CD4-positive, alpha-beta T cell treated with Interleukin-6 at 100 ng/mL for 8 hours (primary cell): Measurements from ENCODE around the gene ACTR1A.
A peak's percentile ranks its signal among the peaks of the same experiment; 100 is the strongest.
"Not testable (repeated sequence)": the region's sequence is repeated elsewhere in the genome, so short reads cannot be mapped to it uniquely, and the experiment has no call there.

Experiments used
- DNase-seq: peaks from one replicate; pipeline ENCODE4 v3.0.0-alpha.2; 2020; ENCODE audit warnings: mixed read lengths, low spot score

Gene ACTR1A

GRCh38 chr10:102514487-102515311, 12.2 kb upstream of the ACTR1A start:
- no peak for DNase-seq

GRCh38 chr10:102511583-102512274, 9.2 kb upstream of the ACTR1A start:
- DNase-seq, result no peak

GRCh38 chr10:102509387-102509786, 6.9 kb upstream of the ACTR1A start:
- DNase-seq, result no peak

- DNase-seq, result no peak
Measured at GRCh38 chr10:102508506-102508905, 6.0 kb upstream of the ACTR1A start.

GRCh38 chr10:102507521-102507920, 5.0 kb upstream of the ACTR1A start:
- DNase-seq, result no peak

GRCh38 chr10:102505462-102506115, 3.1 kb upstream of the ACTR1A start:
- no peak for DNase-seq

GRCh38 chr10:102504976-102505300, 2.4 kb upstream of the ACTR1A start:
- DNase-seq, result no peak

GRCh38 chr10:102504179-102504975, 1.9 kb upstream of the ACTR1A start:
- peak; percentile 34 for DNase-seq

GRCh38 chr10:102503264-102504178, 1.0 kb upstream of the ACTR1A start, which contains the start of gene SUFU:
Gene SUFU (plus strand): TSS chr10:102503972. CDS start chr10:102504153, 181 bp downstream.
- peak; percentile 99 for DNase-seq

- DNase-seq, result peak; percentile 99
Measured at GRCh38 chr10:102502029-102502336, 529 bp downstream of the ACTR1A start.

- DNase-seq, result no peak
Measured at GRCh38 chr10:102501201-102502028, 1.1 kb downstream of the ACTR1A start.

- not testable (repeated sequence) for DNase-seq
Measured at GRCh38 chr10:102500686-102501085, 1.8 kb downstream of the ACTR1A start.

- DNase-seq, result no peak
Measured at GRCh38 chr10:102499356-102499755, 3.2 kb downstream of the ACTR1A start.

- DNase-seq, result no peak
Measured at GRCh38 chr10:102497545-102497944, 5.0 kb downstream of the ACTR1A start.

GRCh38 chr10:102493771-102494170, 8.7 kb downstream of the ACTR1A start:
- no peak for DNase-seq

- no peak for DNase-seq
Measured at GRCh38 chr10:102492983-102493382, 9.5 kb downstream of the ACTR1A start.

GRCh38 chr10:102492344-102492939, 10.1 kb downstream of the ACTR1A start:
- DNase-seq, result no peak

- DNase-seq, result no peak
Measured at GRCh38 chr10:102491136-102491535, 11.4 kb downstream of the ACTR1A start.

- DNase-seq, result no peak
Measured at GRCh38 chr10:102485093-102485784, 17.3 kb downstream of the ACTR1A start.
